Measurements from ENCODE around the gene ZDHHC24. TPM values are rescaled to one million over a fixed set of nuclear protein-coding genes. Genes with fewer than 3 reads are reported as not detected.
A peak's percentile ranks its signal among the peaks of the same experiment; 100 is the strongest.

ZDHHC24 gene
- total and polyA plus RNA-seq, 2 experiments from 2014 or later: 5.6 to 13.1 TPM

DNA sequence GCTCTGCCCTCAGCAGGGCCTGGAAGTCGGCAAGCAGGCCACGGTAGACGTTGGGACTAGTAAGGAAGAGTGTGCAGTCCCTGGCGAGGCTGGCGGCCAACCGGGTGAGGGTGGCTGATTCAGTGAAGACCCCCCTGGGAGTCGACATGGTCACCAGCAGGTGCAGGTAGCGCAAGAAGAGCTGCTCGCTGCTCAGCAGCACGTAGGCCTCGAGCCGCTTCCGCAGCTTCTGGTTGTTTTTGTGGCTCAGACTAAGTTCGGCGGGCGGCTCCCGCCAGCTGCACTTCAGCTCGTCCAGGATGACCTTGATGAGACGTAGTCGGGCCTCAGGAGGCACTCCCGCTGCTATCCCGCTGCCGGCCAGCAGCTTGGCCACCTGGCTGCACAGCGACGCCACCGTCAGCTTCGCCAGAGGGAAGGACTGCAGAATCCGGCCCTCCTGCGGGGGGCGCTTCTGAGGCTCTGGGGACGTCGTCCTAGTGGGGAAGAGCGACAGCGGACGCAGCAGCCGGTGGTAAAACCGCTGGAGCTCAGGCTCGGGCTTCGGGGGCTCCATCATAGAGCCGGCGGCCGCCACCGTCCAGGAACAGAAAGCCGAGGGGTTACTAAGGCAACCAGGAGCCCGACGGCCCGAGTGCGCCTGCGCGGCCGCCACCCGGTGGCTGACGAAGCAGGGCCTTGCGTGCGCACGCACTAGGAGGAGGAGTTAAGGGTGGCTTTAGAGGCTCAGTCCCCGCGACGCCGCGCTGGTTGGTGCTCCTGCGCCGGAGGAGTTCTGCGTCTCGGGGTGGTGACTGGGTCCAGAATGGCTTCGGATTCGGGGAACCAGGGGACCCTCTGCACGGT, 46.8 kb upstream of the ZDHHC24 start, which contains the start of the genes CCDC87 and CCS:
Gene CCDC87, minus strand, starts transcription at position 607 of the 846 bp plus-strand sequence. Its CDS starts 48 bp downstream, at position 559.
Gene CCS, plus strand, starts transcription at position 729 of the 846 bp plus-strand sequence. Its CDS starts 77 bp downstream, at position 806.
- ATAC-seq (peak; percentile 94), DNase-seq (ENCODE audit: low spot score) (peak; percentile 96)
- Histone ChIP-seq H2AFZ (peak within 1 kb of the TSS; percentile 97), H3F3A (replicated peaks; ENCODE audit: low read depth) (0 out of 2 replicates have a peak, but pooled peaks cover 10% of the 10 kb centered on the region), H3K79me2 (replicated peaks; ENCODE audit: insufficient read depth) (no peaks in the 10 kb centered on the region; the same call in 1 of the 2 replicates), H4K20me1 (replicated peaks; ENCODE audit: insufficient read depth) (no peaks in the 10 kb centered on the region), H3K27ac (ENCODE audit: low read depth) (peak within 1 kb of the TSS; percentile 80; the same call in 1 of the 2 replicates), H3K4me2 (peak within 1 kb of the TSS; percentile 84), H3K36me3 (ENCODE audit: insufficient read depth) (no peaks in the 10 kb centered on the region; the same call in 1 of the 2 replicates), H3K9me2 (ENCODE audit: insufficient read depth) (no peaks in the 10 kb centered on the region), H3K4me3 (peak within 1 kb of the TSS; percentile 67), H3K4me1 (ENCODE audit: insufficient read depth) (peaks cover 10% of the 10 kb centered on the region; the same call in 1 of the 2 replicates), H3K27me3 (ENCODE audit: insufficient read depth) (0 out of 2 replicates have a peak, but pooled peaks cover 7% of the 10 kb centered on the region)
- peaks cover 15% of the 10 kb centered on the region; the same call in 2 of the 3 replicates for H3K36me3 Mint-ChIP-seq (ENCODE audit: low read depth)
- TF ChIP-seq STAT1 (IDR thresholded peaks at IDR 0.05; ENCODE audit: unreplicated experiment): no peak
- TF ChIP-seq, protein P1, sequence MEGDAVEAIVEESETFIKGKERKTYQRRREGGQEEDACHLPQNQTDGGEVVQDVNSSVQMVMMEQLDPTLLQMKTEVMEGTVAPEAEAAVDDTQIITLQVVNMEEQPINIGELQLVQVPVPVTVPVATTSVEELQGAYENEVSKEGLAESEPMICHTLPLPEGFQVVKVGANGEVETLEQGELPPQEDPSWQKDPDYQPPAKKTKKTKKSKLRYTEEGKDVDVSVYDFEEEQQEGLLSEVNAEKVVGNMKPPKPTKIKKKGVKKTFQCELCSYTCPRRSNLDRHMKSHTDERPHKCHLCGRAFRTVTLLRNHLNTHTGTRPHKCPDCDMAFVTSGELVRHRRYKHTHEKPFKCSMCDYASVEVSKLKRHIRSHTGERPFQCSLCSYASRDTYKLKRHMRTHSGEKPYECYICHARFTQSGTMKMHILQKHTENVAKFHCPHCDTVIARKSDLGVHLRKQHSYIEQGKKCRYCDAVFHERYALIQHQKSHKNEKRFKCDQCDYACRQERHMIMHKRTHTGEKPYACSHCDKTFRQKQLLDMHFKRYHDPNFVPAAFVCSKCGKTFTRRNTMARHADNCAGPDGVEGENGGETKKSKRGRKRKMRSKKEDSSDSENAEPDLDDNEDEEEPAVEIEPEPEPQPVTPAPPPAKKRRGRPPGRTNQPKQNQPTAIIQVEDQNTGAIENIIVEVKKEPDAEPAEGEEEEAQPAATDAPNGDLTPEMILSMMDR (conservative IDR thresholded peaks at IDR 0.05; ENCODE audit: low read depth in 2 of 2): peak; percentile 74 to 79
- TF ChIP-seq, protein P2, sequence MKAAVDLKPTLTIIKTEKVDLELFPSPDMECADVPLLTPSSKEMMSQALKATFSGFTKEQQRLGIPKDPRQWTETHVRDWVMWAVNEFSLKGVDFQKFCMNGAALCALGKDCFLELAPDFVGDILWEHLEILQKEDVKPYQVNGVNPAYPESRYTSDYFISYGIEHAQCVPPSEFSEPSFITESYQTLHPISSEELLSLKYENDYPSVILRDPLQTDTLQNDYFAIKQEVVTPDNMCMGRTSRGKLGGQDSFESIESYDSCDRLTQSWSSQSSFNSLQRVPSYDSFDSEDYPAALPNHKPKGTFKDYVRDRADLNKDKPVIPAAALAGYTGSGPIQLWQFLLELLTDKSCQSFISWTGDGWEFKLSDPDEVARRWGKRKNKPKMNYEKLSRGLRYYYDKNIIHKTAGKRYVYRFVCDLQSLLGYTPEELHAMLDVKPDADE (IDR thresholded peaks at IDR 0.05): peak; percentile 25; the same call in 1 of the 2 replicates
- peak; percentile 99 for TF ChIP-seq POLR2AphosphoS5 (IDR thresholded peaks at IDR 0.05; ENCODE audit: low read depth)
- peak; percentile 56 for TF ChIP-seq CREB1 (CRISPR knock-in tag; IDR thresholded peaks at IDR 0.05; ENCODE audit: low read depth)
- peaks cover 12% of the 10 kb centered on the region for H3K4me1 Mint-ChIP-seq
- H3K4me3 Mint-ChIP-seq: peak within 1 kb of the TSS; percentile 97
- peak within 1 kb of the TSS; percentile 97 for H3K27ac Mint-ChIP-seq
- peaks cover 20% of the 10 kb centered on the region for H3K27me3 Mint-ChIP-seq (ENCODE audit: insufficient read depth, low read depth, poor library complexity)
- peaks cover 31% of the 10 kb centered on the region for H3K9me3 Mint-ChIP-seq

DNA sequence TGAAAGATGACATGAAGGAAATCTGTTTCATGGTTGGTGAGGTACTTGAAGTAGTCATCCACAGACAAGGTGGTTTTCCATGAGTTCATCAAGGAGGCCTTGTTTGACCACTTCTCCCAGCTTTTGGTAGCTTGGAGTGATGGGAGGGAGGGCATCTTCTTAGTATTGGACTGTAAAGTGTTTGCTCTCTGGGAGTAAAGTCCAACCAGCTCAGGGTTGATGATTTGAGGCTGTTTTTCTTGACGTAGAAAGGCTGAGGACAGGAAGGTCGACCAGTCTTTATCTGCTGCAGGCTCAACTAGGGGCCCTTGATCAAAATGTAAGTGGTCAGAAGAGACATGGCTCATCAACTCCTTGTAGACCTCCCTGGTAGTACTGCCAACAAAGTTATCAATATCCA, 45.3 kb upstream of the ZDHHC24 start:
- DNase-seq (ENCODE audit: low spot score) (no peak), ATAC-seq (no peak)
- H3K36me3 Mint-ChIP-seq (ENCODE audit: low read depth): peaks cover 23% of the 10 kb centered on the region
- peaks cover 20% of the 10 kb centered on the region for H3K27me3 Mint-ChIP-seq (ENCODE audit: insufficient read depth, low read depth, poor library complexity)
- no peak overlapping the region for H2AFZ ChIP-seq
- no peaks in the 10 kb centered on the region for H4K20me1 ChIP-seq (replicated peaks; ENCODE audit: insufficient read depth)
- 0 out of 2 replicates have a peak, but pooled peaks cover 10% of the 10 kb centered on the region for H3F3A ChIP-seq (replicated peaks; ENCODE audit: low read depth)
- H3K4me2 ChIP-seq: no peak overlapping the region
- H3K4me3 Mint-ChIP-seq: no peak overlapping the region
- H3K4me1 Mint-ChIP-seq: peaks cover 12% of the 10 kb centered on the region
- H3K27ac ChIP-seq (ENCODE audit: low read depth): no peak overlapping the region
- H3K27ac Mint-ChIP-seq: no peak overlapping the region
- H3K79me2 ChIP-seq (replicated peaks; ENCODE audit: insufficient read depth): no peaks in the 10 kb centered on the region; the same call in 1 of the 2 replicates
- peaks cover 10% of the 10 kb centered on the region; the same call in 1 of the 2 replicates for H3K4me1 ChIP-seq (ENCODE audit: insufficient read depth)
- H3K9me3 Mint-ChIP-seq: peaks cover 45% of the 10 kb centered on the region
- no peak overlapping the region for H3K4me3 ChIP-seq
- no peaks in the 10 kb centered on the region; the same call in 1 of the 2 replicates for H3K36me3 ChIP-seq (ENCODE audit: insufficient read depth)
- 0 out of 2 replicates have a peak, but pooled peaks cover 7% of the 10 kb centered on the region for H3K27me3 ChIP-seq (ENCODE audit: insufficient read depth)
- no peaks in the 10 kb centered on the region for H3K9me2 ChIP-seq (ENCODE audit: insufficient read depth)
- TF ChIP-seq STAT1 (IDR thresholded peaks at IDR 0.05; ENCODE audit: unreplicated experiment) (no peak), CREB1 (CRISPR knock-in tag; IDR thresholded peaks at IDR 0.05; ENCODE audit: low read depth) (no peak), JUNB (IDR thresholded peaks at IDR 0.05; ENCODE audit: unreplicated experiment) (no peak), POLR2AphosphoS5 (IDR thresholded peaks at IDR 0.05; ENCODE audit: low read depth) (no peak), EZH2phosphoT487 (IDR thresholded peaks at IDR 0.05; ENCODE audit: unreplicated experiment) (no peak)
- TF ChIP-seq, protein P3, sequence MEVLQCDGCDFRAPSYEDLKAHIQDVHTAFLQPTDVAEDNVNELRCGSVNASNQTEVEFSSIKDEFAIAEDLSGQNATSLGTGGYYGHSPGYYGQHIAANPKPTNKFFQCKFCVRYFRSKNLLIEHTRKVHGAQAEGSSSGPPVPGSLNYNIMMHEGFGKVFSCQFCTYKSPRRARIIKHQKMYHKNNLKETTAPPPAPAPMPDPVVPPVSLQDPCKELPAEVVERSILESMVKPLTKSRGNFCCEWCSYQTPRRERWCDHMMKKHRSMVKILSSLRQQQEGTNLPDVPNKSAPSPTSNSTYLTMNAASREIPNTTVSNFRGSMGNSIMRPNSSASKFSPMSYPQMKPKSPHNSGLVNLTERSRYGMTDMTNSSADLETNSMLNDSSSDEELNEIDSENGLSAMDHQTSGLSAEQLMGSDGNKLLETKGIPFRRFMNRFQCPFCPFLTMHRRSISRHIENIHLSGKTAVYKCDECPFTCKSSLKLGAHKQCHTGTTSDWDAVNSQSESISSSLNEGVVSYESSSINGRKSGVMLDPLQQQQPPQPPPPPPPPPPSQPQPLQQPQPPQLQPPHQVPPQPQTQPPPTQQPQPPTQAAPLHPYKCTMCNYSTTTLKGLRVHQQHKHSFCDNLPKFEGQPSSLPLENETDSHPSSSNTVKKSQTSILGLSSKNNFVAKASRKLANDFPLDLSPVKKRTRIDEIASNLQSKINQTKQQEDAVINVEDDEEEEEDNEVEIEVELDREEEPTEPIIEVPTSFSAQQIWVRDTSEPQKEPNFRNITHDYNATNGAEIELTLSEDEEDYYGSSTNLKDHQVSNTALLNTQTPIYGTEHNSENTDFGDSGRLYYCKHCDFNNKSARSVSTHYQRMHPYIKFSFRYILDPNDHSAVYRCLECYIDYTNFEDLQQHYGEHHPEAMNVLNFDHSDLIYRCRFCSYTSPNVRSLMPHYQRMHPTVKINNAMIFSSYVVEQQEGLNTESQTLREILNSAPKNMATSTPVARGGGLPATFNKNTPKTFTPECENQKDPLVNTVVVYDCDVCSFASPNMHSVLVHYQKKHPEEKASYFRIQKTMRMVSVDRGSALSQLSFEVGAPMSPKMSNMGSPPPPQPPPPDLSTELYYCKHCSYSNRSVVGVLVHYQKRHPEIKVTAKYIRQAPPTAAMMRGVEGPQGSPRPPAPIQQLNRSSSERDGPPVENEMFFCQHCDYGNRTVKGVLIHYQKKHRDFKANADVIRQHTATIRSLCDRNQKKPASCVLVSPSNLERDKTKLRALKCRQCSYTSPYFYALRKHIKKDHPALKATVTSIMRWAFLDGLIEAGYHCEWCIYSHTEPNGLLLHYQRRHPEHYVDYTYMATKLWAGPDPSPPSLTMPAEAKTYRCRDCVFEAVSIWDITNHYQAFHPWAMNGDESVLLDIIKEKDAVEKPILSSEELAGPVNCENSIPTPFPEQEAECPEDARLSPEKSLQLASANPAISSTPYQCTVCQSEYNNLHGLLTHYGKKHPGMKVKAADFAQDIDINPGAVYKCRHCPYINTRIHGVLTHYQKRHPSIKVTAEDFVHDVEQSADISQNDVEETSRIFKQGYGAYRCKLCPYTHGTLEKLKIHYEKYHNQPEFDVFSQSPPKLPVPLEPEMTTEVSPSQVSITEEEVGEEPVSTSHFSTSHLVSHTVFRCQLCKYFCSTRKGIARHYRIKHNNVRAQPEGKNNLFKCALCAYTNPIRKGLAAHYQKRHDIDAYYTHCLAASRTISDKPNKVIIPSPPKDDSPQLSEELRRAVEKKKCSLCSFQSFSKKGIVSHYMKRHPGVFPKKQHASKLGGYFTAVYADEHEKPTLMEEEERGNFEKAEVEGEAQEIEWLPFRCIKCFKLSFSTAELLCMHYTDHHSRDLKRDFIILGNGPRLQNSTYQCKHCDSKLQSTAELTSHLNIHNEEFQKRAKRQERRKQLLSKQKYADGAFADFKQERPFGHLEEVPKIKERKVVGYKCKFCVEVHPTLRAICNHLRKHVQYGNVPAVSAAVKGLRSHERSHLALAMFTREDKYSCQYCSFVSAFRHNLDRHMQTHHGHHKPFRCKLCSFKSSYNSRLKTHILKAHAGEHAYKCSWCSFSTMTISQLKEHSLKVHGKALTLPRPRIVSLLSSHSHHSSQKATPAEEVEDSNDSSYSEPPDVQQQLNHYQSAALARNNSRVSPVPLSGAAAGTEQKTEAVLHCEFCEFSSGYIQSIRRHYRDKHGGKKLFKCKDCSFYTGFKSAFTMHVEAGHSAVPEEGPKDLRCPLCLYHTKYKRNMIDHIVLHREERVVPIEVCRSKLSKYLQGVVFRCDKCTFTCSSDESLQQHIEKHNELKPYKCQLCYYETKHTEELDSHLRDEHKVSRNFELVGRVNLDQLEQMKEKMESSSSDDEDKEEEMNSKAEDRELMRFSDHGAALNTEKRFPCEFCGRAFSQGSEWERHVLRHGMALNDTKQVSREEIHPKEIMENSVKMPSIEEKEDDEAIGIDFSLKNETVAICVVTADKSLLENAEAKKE (CRISPR knock-in tag; IDR thresholded peaks at IDR 0.05): no peak
